Heart left ventricle (tissue), 16 donors: ENCODE measurements around the gene MED1. TPM values are rescaled to one million over a fixed set of nuclear protein-coding genes. Genes with fewer than 3 reads are reported as not detected.
"Not testable (repeated sequence)": the region's sequence is repeated elsewhere in the genome, so short reads cannot be mapped to it uniquely, and the experiment has no call there.

Experiments
- ATAC-seq, 4 donors: fragments of 200-7000 bp; cut with Tn5 transposase; one replicate each; pipeline ENCODE4 v1.9.1; 2020 to 2022; ENCODE audit warnings: moderate library complexity in 4 of 4, mild to moderate bottlenecking in 3 of 4, moderate number of reproducible peaks in 1 of 4
- DNase-seq, 5 donors: peaks; one replicate each; pipeline ENCODE4 v3.0.0-alpha.2; 2020
- H3K27ac ChIP-seq, 12 donors: fragments of 200-600 bp; sonication (generic) in 4 of 12; one replicate each; pipeline versions ENCODE4 v1.5.0 to v1.8.0; 2016 to 2022; ENCODE audit warnings: mild to moderate bottlenecking in 2 of 12
- H3K27me3 ChIP-seq, 9 donors: fragments of 200-600 bp; sonication (generic) in 2 of 9; one replicate each; pipeline versions ENCODE4 v1.5.1 to v1.8.0; 2016 to 2022; ENCODE audit warnings: mild to moderate bottlenecking in 3 of 9
- H3K36me3 ChIP-seq, 9 donors: fragments of 200-600 bp; sonication (generic) in 2 of 9; one replicate each; pipeline versions ENCODE4 v1.5.0 to v1.8.0; 2018 to 2022; ENCODE audit warnings: mild to moderate bottlenecking in 2 of 9
- H3K4me1 ChIP-seq, 12 donors: fragments of 200-600 bp; sonication (generic) in 4 of 12; one replicate each; pipeline versions ENCODE4 v1.5.0 to v1.8.0; 2016 to 2022; ENCODE audit warnings: mild to moderate bottlenecking in 3 of 12
- H3K4me3 ChIP-seq, 12 donors: fragments of 200-600 bp; sonication (generic) in 4 of 12; one replicate each; pipeline versions ENCODE4 v1.5.0 to v1.8.0; 2017 to 2022; ENCODE audit warnings: mild to moderate bottlenecking in 9 of 12, moderate library complexity in 4 of 12
- H3K9me3 ChIP-seq, 12 donors: fragments of 200-600 bp; sonication (generic) in 4 of 12; one replicate each; pipeline versions ENCODE4 v1.5.0 to v1.8.0; 2016 to 2022; ENCODE audit warnings: mild to moderate bottlenecking in 1 of 12
- POLR2A ChIP-seq, 2 donors: fragments of 450-650 bp; IDR thresholded peaks; one replicate each; pipeline ENCODE4 v1.6.1; 2017; ENCODE audit warnings: antibody characterized with exemption in 2 of 2, mild to moderate bottlenecking in 2 of 2, moderate library complexity in 2 of 2
- WGBS, 4 donors: extraction: QIAGEN DNeasy Blood & Tissue Kit in 2 of 4; methylation state at CpG; one replicate each; pipeline versions ENCODE4 v1.1.5 to v1.1.7; 2013 to 2018; 5-methylcytosine and 5-hydroxymethylcytosine counted together
- intact Hi-C, 10 donors: fragments of 100-400 bp; cut with DNase I; formaldehyde crosslinking; loops; one replicate each; pipeline versions ENCODE4 v1.11.1 to v1.14.2; 2022
- polyA plus RNA-seq, 2 donors: library from polyadenylated mRNA; stranded (reverse); fragments of 200-250 nt; gene quantifications; one replicate each; pipeline ENCODE4 v1.2.3, GENCODE V29; 2013
- total RNA-seq, 9 donors: library from RNA; depleted of rRNA in 2 of 9; stranded (reverse); fragments of >200 nt in 2 of 9; fragmentation: NEBNext Ultra II Directional in 3 of 9; extraction: Animal tissue kit (Norgen Biotek cat#: 25700) in 3 of 9; gene quantifications; one replicate each; pipeline versions ENCODE4 v1.1.0 to v1.2.4, GENCODE V29; 2016 to 2023
- TF ChIP-seq, protein P1 (sequence below), 12 donors: fragments of 200-600 bp; sonication (generic) in 4 of 12; IDR thresholded peaks; one replicate each; pipeline versions ENCODE4 v1.5.0 to v1.8.0; 2018 to 2022; ENCODE audit warnings: antibody characterized with exemption in 12 of 12, mild to moderate bottlenecking in 5 of 12
- donor health status: ischemic (EF 13 %, LVEDD 7.1; RV severe dilation, severe dysfunction).
- donor health status: healthy with polysubstance abuse.
- donor health status: DM: no; HTN: yes; CAD: no.
- donor health status: DM: no; HTN: no; CAD: no.
- donor health status: ischemic (EF 25% LVEDD 6.9; RV normal size, moderate dysfunction).
- donor health status: ischemic (EF 25% LVEDD 5.7; RV mildly dilated, moderate dysfunction).
- donor health status: healthy.
- donor health status: DM: yes; HTN: yes; CAD: no.
- donor health status: ischemic (EF 35%, LVEDD 5.7; RV mildly dilated, moderate dysfunction).
- donor health status: nonischemic (EF 11% LVEDD 7.7; RV severe dilation, severe dysfunction).
- donor health status: DM: yes; HTN: yes; CAD: no.
- donor health status: PGD.
- donor health status: ischemic (EF 29% LVEDD 5.4; RV normal size, mild dysfunction).
- donor health status: nonischemic (EF 23%, LVEDD 6.1; RV moderate dilation, normal function).

The MED1 gene
- total and polyA plus RNA-seq, 11 donors: 7.2 to 29.4 (median 20.5) TPM

DNA sequence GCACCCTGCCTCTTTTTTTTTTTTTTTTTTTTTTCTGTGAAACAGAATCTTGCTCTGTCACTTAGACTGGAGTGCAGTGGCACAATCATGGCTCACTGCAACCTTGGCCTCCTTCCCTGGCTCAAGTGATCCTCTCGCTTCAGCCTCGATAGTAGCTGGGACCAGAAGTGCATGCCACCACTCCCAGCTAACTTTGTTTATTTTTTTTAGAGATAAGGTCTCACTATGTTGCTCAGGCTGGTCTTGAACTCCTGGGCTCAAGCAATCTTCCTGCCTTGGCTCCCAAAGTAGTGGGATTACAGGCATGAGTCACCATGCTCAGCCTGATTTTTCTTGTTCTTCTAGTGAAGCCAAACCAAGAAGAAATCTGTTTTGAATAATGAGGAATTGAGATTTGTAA is 35.2 kb upstream of the MED1 start:
- H3K4me1 ChIP-seq: no peaks in the 10 kb centered on the region
- peaks cover 0 to 62% (median 32%) of the 10 kb centered on the region in 9 donors for H3K36me3 ChIP-seq
- H3K27ac ChIP-seq: no peak overlapping the region
- ATAC-seq (no peak), DNase-seq (no peak)
- no peak overlapping the region for H3K4me3 ChIP-seq
- H3K9me3 ChIP-seq: no peaks in the 10 kb centered on the region
- 46 to 56% (median 53%) methylated on average over 2 of the region's 2 CpGs for WGBS, 4 donors
- intact Hi-C loops: no loop called here
- H3K27me3 ChIP-seq: no peaks in the 10 kb centered on the region
- TF ChIP-seq, protein P1, sequence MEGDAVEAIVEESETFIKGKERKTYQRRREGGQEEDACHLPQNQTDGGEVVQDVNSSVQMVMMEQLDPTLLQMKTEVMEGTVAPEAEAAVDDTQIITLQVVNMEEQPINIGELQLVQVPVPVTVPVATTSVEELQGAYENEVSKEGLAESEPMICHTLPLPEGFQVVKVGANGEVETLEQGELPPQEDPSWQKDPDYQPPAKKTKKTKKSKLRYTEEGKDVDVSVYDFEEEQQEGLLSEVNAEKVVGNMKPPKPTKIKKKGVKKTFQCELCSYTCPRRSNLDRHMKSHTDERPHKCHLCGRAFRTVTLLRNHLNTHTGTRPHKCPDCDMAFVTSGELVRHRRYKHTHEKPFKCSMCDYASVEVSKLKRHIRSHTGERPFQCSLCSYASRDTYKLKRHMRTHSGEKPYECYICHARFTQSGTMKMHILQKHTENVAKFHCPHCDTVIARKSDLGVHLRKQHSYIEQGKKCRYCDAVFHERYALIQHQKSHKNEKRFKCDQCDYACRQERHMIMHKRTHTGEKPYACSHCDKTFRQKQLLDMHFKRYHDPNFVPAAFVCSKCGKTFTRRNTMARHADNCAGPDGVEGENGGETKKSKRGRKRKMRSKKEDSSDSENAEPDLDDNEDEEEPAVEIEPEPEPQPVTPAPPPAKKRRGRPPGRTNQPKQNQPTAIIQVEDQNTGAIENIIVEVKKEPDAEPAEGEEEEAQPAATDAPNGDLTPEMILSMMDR (IDR thresholded peaks at IDR 0.05): no peak
- no peak for TF ChIP-seq POLR2A (IDR thresholded peaks at IDR 0.05)

DNA sequence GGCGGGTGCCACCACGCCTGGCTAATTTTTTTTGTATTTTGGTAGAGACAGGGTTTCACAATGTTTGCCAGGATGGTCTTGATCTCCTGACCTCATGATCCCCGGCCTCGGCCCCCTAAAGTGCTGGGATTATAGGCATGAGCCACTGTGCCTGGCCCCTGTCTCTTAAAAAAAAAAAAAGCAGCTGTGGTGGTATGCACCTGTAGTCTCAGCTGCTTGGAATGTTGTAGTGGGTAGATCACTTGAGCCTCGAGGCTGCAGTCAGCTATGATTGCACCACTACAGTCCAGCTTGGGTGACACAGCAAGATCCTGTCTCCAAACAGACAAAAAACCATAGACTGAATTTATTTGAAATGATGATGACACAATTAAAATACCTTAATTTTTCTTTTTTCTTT is 34.5 kb upstream of the MED1 start:
- no peaks in the 10 kb centered on the region for H3K27me3 ChIP-seq
- TF ChIP-seq, protein P1 (IDR thresholded peaks at IDR 0.05): no peak
- TF ChIP-seq POLR2A (IDR thresholded peaks at IDR 0.05): no peak
- H3K36me3 ChIP-seq: peaks cover 0 to 62% (median 31%) of the 10 kb centered on the region in 9 donors

DNA sequence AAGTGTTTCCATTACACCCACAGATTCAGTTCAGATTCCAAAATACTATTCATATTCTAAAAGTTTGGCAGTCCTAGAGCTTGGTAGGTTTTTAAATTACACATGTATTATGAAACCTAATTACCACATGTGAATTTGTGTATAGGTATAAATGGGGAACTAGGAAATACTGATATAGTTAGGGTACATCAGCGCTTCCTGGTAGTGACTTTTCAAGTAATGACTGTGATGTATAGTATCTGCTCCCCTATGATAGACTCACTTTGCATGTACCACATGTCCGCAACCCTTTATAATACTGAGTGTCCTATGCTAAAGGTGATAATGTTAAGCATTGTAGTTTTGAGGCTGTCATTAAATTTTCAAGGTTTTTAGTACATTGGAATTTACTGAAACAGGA is 33.1 kb upstream of the MED1 start:
- no peaks in the 10 kb centered on the region for H3K4me1 ChIP-seq
- DNase-seq (no peak), ATAC-seq (no peak)
- H3K9me3 ChIP-seq: no peaks in the 10 kb centered on the region
- intact Hi-C loops: no loop called here
- no peak overlapping the region for H3K4me3 ChIP-seq
- TF ChIP-seq, protein P1 (IDR thresholded peaks at IDR 0.05): no peak
- TF ChIP-seq POLR2A (IDR thresholded peaks at IDR 0.05): no peak
- H3K36me3 ChIP-seq: peaks cover 0 to 61% (median 36%) of the 10 kb centered on the region in 9 donors
- WGBS, 4 donors: 94 to 98% (median 97%) methylated on average over 2 of the region's 2 CpGs
- no peak overlapping the region for H3K27ac ChIP-seq
- no peaks in the 10 kb centered on the region for H3K27me3 ChIP-seq

More for the DNA sequence above, 34.5 kb upstream of the MED1 start:
- Histone ChIP-seq H3K27ac (no peak overlapping the region), H3K4me3 (no peak overlapping the region), H3K9me3 (no peaks in the 10 kb centered on the region), H3K4me1 (no peaks in the 10 kb centered on the region)
- 87 to 91% (median 90%) methylated on average over 5 of the region's 5 CpGs for WGBS, 4 donors
- intact Hi-C loops: no loop called here
- ATAC-seq (no peak), DNase-seq (no peak)

DNA sequence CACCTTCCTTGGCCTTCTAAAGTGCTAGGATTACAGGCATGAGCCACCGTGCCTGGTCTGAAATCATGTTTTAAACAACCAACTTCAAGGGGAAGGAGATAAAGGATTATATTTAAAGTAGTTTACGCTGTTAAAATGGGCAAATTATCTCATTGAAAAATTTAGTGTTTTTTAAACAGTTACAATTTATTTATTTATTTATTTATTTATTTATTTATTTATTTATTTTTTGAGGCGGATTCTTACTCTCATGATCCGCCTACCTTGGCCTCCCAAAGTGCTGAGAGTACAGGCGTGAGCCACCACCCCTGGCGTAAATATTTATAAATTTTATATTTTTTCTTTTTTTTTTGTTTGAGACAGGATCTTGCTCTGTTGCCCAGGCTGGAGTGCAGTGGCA is 32.4 kb upstream of the MED1 start:
- Histone ChIP-seq H3K9me3 (no peaks in the 10 kb centered on the region), H3K36me3 (peaks cover 0 to 68% (median 37%) of the 10 kb centered on the region in 9 donors), H3K27ac (no peak overlapping the region), H3K27me3 (no peaks in the 10 kb centered on the region), H3K4me1 (no peaks in the 10 kb centered on the region), H3K4me3 (no peak overlapping the region)
- DNase-seq (no peak), ATAC-seq (no peak)
- TF ChIP-seq, protein P1 (IDR thresholded peaks at IDR 0.05): no peak
- no peak for TF ChIP-seq POLR2A (IDR thresholded peaks at IDR 0.05)
- 97 to 99% (median 98%) methylated on average over 6 of the region's 6 CpGs for WGBS, 4 donors
- intact Hi-C loops: no loop called here

DNA sequence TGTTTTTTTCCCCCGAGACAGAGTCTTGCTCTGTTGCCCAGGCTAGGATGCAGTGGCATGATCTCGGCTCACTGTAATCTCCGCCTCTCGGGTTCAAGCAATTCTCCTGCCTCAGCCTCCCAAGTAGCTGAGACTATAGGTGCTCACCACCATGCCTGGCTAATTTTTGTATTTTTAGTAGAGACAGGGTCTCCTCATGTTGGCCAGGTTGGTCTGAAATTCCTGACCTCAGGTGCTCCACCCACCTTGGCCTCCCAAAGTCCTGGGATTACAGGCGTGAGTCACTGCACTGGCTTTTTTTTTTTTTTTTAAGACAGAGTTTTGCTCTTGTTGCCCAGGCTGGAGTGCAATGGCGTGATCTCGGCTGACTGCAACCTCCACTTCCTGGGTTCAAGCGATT is 28.6 kb upstream of the MED1 start:
- DNase-seq, H3K9me3 ChIP-seq, H3K27ac ChIP-seq, H3K4me1 ChIP-seq, ATAC-seq, H3K27me3 ChIP-seq, intact Hi-C loops, H3K4me3 ChIP-seq: not testable (repeated sequence)
- WGBS, 4 donors: 89 to 93% (median 92%) methylated on average over 8 of the region's 8 CpGs
- peaks cover 0 to 84% (median 55%) of the 10 kb centered on the region in 9 donors for H3K36me3 ChIP-seq
